ENCODE measurements around the gene OVAAL. TPM values are rescaled to one million over a fixed set of nuclear protein-coding genes. Genes with fewer than 3 reads are reported as not detected.

The OVAAL gene
- polyA plus RNA-seq, 3 donors = not detected

DNA sequence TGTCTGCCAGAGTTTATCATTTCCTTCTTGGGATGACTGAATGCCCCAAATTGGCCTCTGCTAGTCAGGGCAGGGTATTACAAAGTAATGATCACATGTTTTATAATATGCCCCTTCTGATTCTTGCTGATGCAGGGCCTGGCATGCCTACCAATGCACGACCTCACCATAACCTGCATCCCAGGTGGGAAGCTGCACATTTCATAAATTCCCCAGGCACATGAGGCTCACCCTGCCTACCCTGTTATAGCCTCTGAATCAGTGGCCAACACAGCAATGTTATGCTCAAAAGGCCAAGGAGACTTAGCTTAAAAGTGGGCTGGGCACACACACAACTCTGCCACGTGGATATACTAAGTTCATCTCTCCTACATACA lies 45.1 kb downstream of the OVAAL start:
- H2AFZ ChIP-seq (ENCODE audit: insufficient read depth, low read depth, low read length, poor library complexity, severe bottlenecking) = no peak overlapping the region
- H3K4me3 ChIP-seq (replicated peaks in 1 of 3; ENCODE audit: low read depth in 2 of 3, low read length in 3 of 3) = no peak overlapping the region
- Mint-ChIP-seq H3K27me3 (ENCODE audit: low read depth in 3 of 3) (peaks cover 0 to 4% (median 2%) of the 10 kb centered on the region in 3 donors), H3K36me3 (no peaks in the 10 kb centered on the region), H3K27ac (no peak overlapping the region), H3K9me3 (peaks cover 0 to 2% (median 0%) of the 10 kb centered on the region in 7 donors), H3K4me3 (no peak overlapping the region), H3K4me1 (no peaks in the 10 kb centered on the region)
- no peaks in the 10 kb centered on the region for H3K36me3 ChIP-seq (replicated peaks in 1 of 2; ENCODE audit: control insufficient read depth in 1 of 2, insufficient read depth in 2 of 2, low read length in 2 of 2)
- H3K4me2 ChIP-seq (replicated peaks; ENCODE audit: extremely low read depth, low read length, poor library complexity, severe bottlenecking) = no peak overlapping the region
- intact Hi-C loops (cut with micrococcal nuclease) = no loop called here
- no peak overlapping the region for H3K27ac ChIP-seq (ENCODE audit: low read depth in 1 of 2, low read length in 2 of 2)
- H3K27me3 ChIP-seq (ENCODE audit: control insufficient read depth in 2 of 2, insufficient read depth in 2 of 2, low read length in 2 of 2) = no peaks in the 10 kb centered on the region
- no peaks in the 10 kb centered on the region for H3K4me1 ChIP-seq (ENCODE audit: control insufficient read depth in 1 of 2, insufficient read depth in 2 of 2, low read length in 2 of 2)
- DNase-seq = no peak
- no peaks in the 10 kb centered on the region for H3K79me2 ChIP-seq (ENCODE audit: insufficient read depth, low read length)
- no peaks in the 10 kb centered on the region for H4K20me1 ChIP-seq (ENCODE audit: insufficient read depth, low read length)
- no peaks in the 10 kb centered on the region for H3K9me3 ChIP-seq (replicated peaks in 1 of 2; ENCODE audit: control insufficient read depth in 1 of 2, insufficient read depth in 1 of 2, low read length in 2 of 2)
- WGBS (ENCODE audit: insufficient coverage) = 89% methylated on average over 1 of the region's 2 CpGs
- H3K9ac ChIP-seq (ENCODE audit: insufficient read depth, low read length, poor library complexity, severe bottlenecking) = no peak overlapping the region
- TF ChIP-seq CTCF (IDR thresholded peaks at IDR 0.05) = no peak

DNA sequence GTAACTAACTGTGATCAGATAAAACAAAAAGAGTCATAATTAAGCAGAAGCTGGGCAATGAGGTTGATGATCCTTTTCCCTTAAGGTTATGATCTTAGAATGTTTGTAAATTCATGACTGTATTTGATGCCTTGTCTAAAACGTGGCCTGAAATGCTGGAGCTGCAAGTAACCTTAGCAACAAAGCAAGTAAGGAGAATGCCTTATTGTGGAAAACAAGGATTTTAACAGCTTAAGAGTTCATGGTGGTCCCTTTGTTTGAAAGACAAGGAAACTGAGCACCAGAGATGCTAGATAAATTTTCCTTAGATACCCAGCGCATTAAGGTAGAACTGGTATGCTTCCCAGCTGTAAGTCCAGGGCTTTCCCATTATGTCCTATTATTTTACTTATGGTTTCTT lies 47.4 kb downstream of the OVAAL start:
- Mint-ChIP-seq H3K4me1 (peaks cover 11% of the 10 kb centered on the region), H3K27me3 (ENCODE audit: low read depth in 3 of 3) (peaks cover 0 to 4% (median 2%) of the 10 kb centered on the region in 3 donors), H3K27ac (no peak overlapping the region), H3K36me3 (peaks cover 0 to 2% of the 10 kb centered on the region in 2 donors), H3K9me3 (peaks cover 0 to 2% (median 0%) of the 10 kb centered on the region in 7 donors), H3K4me3 (no peak overlapping the region)
- Histone ChIP-seq H3K36me3 (replicated peaks in 1 of 2; ENCODE audit: control insufficient read depth in 1 of 2, insufficient read depth in 2 of 2, low read length in 2 of 2) (no peaks in the 10 kb centered on the region), H3K9me3 (replicated peaks in 1 of 2; ENCODE audit: control insufficient read depth in 1 of 2, insufficient read depth in 1 of 2, low read length in 2 of 2) (no peaks in the 10 kb centered on the region), H3K4me2 (replicated peaks; ENCODE audit: extremely low read depth, low read length, poor library complexity, severe bottlenecking) (no peak overlapping the region), H3K9ac (ENCODE audit: insufficient read depth, low read length, poor library complexity, severe bottlenecking) (no peak overlapping the region), H2AFZ (ENCODE audit: insufficient read depth, low read depth, low read length, poor library complexity, severe bottlenecking) (no peak overlapping the region), H4K20me1 (ENCODE audit: insufficient read depth, low read length) (no peaks in the 10 kb centered on the region), H3K4me3 (replicated peaks in 1 of 3; ENCODE audit: low read depth in 2 of 3, low read length in 3 of 3) (no peak overlapping the region), H3K27ac (ENCODE audit: low read depth in 1 of 2, low read length in 2 of 2) (no peak overlapping the region), H3K27me3 (ENCODE audit: control insufficient read depth in 2 of 2, insufficient read depth in 2 of 2, low read length in 2 of 2) (no peaks in the 10 kb centered on the region), H3K79me2 (ENCODE audit: insufficient read depth, low read length) (no peaks in the 10 kb centered on the region), H3K4me1 (ENCODE audit: control insufficient read depth in 1 of 2, insufficient read depth in 2 of 2, low read length in 2 of 2) (peaks cover 0 to 4% of the 10 kb centered on the region in 2 donors)
- TF ChIP-seq CTCF (IDR thresholded peaks at IDR 0.05) = no peak
- intact Hi-C loops (cut with micrococcal nuclease) = no loop called here
- 88% methylated on average over 1 of the region's 2 CpGs for WGBS (ENCODE audit: insufficient coverage)
- no peak for DNase-seq

Data from CD14-positive monocyte (primary cell).